HG02678 (cell line): ENCODE data around the gene HPSE.
A peak's percentile ranks its signal among the peaks of the same experiment; 100 is the strongest.
"Not testable (repeated sequence)": the region's sequence is repeated elsewhere in the genome, so short reads cannot be mapped to it uniquely, and the experiment has no call there.

ENCODE experiments used
- ATAC-seq: cut with Tn5 transposase; IDR thresholded peaks from one replicate; pipeline ENCODE4 v1.9.1; 2021; ENCODE audit warnings: mild to moderate bottlenecking, moderate library complexity; ENCODE audit not compliant: unreplicated experiment

HPSE gene

DNA sequence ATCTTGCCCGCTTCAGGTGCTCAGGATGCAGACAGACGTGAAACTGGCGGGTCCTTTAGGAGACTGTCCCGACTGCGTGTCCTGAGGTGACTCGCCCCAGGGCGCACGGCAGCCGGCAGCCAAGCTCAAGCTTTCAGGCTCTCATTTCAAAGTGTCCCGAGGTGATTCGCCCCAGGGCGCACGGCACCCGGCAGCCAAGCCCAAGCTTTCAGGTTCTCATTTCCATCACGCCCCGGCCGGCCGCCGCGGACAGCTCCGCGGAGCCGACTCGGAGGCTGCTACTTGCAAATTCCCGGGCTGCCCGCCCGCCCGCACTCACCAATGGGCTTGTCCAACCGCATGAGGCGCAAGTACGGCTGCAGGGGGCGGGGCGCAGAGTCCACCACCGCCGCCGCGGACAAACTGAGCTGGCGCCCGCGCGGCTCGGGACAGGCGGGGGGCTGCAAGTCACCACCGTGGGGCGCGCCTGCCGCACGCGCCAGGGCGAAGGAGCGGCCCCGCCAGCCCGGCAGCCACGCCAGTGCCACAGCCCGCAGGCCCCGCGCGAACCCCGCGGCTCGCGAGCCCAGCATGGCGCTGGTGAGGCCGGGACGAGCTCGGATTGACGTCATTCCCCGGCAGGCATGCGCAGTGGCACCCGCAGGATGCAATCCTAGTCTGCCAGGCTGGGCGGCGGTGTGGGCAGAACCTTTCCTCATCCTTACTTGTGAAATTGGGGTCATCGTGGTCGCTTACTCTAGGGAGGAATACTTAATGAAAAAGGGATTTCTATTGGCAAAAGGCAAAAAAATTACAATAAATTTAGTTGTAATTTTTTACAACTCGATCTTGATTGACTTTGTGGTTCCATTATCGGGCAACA lies 50.2 kb downstream of the HPSE start, which contains the start of gene COQ2:
Gene COQ2, minus strand, starts transcription at position 606 of the 862 bp plus-strand sequence. Its CDS starts 34 bp downstream, at position 572.
- ATAC-seq = peak; percentile 90

DNA sequence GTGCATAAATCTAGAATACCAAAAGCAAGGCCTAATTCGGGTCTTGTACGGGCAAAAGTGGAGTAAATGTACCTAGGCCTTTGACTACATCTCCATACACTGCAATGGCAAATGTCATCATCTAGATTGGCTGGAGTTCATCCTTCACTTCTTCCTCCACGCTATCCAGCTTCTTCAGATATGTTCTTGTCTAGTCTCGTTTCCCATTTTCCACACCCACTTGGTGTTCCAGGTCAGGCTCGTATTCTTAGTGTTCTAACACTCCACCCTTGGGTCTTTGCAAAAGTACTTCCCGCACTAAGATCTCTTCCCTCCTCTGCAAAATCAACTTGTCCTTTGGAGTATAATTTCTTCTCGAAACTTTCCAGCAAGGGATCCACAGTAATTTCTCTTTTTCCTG lies 51.5 kb downstream of the HPSE start:
- ATAC-seq = no peak

DNA sequence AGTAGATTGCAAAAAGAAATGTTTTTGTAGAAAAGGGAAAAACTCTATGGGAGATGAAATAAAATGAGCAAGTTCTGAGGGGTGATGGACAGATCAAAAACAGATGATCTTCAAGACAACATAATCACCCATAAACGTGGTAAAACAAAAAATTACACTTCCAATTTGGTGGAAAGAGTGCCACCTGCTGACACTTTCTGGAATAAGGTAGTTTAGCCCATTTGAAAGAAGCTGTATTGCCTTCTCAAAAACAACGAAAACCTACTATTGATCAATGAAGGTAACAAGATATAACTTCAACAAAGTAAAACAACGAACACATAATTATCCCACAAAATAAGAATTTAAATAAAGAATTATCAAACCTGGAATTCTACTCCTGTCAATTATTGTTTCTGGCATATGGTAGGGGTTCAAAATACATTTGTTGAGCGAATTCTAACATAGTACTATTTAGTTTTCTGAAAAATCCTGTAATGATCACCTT lies 52.6 kb downstream of the HPSE start:
- ATAC-seq = no peak

DNA sequence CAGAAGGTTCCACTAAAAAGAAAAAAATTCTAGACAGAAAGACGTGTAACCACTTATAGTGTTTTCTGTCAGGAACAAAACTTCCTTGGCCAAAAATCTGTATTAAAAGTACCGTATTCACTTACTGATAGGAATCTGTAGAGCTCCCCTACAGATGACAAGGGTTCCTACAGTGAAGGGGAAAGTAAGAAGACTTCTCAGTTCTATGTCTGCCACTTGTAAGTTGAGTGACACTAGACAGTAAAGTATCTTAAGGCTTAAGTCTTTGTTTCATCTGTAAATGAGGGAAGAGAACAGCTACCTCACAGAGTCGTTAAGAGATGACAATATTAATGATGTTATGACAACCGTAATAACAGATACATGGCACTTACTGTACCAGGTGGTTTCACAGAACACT lies 53.3 kb downstream of the HPSE start:
- no peak for ATAC-seq

DNA sequence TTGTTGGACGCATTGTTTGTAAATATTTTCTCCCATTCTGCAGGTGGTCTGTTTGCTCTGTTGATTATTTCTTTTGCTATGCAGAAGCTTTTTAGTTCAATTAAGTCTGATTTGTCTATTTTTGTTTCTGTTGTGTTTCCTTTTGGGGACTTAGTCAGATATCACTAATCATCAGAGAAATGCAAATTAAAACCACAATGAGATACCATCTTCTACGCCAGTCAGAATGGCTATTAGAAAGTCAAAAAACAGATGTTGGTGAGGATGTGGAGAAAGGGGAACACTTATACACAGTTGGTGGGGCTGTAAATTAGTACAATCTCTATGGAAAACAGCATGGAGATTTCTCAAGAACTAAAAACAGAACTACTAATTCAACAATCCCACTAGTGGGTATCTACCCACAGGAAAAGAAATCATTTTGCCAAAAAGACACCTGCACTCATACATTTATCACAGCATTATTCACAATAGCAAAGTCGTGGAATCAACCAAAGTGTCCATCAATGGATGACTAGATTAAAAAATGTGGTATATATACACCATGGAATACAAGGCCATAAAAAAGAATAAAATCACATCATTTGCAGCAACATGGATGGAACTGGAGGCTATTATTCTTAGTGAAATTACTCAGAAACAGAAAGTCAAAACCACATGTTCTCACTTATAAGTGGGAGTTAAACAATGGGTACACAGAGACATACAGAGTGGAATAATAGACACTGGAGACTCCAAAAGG lies 58.2 kb downstream of the HPSE start:
- peak; percentile 76 for ATAC-seq

DNA sequence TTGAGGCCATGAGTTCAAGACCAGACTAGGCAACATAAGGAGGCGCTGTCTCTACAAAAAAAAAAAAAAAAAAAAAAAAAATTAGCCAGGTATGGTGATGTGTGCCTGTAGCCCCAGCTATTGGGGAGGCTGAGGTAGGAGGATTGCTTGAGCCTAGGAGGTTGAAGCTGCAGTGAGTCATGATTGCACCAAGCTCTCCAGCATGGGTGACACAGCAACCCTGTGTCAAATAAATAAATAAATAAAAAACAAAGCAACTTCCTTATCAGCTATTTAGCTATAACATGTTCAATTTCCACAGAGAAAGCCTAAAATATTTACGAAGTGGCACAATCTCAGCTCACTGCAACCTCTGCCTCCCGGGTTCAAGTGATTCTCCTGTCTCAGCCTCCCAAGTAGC lies 60.7 kb downstream of the HPSE start:
- not testable (repeated sequence) for ATAC-seq

DNA sequence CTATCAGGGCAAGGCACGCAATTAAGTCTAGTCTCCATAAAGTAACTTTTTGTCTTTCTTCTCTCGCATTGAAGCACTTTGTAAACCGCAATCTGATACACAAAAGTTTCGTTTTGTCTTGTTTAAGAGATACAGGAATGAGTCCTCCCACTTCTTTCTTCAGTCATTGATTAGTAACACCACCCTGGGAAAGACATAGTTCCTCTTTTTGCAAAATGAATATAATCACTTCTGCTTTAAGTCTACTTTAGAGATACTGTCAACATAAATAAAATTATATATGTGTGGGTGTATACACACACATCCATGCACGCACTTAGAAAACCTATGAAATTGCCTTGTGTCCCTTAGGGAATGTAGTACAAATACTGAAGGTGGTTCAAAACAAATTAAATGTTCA lies 61.7 kb downstream of the HPSE start:
- ATAC-seq = peak; percentile 80

DNA sequence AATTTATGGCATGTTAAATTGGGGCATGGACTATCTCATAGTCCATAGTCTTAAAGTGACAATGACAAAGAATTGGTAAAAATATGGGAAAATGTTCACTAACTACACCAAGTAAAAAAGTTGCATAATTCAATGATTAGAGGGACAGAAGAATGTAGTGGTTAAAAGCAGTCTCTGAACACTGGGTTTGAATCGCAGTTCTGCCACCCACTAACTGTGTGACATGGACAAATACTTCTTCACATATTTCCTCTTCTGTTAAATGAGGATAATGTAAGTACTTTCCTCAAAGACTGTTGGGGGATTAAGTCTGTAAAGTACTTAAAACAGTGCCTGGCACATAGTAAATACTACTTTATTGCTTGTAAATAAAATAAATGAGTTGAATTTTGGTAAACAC lies 65.4 kb downstream of the HPSE start:
- ATAC-seq = no peak

DNA sequence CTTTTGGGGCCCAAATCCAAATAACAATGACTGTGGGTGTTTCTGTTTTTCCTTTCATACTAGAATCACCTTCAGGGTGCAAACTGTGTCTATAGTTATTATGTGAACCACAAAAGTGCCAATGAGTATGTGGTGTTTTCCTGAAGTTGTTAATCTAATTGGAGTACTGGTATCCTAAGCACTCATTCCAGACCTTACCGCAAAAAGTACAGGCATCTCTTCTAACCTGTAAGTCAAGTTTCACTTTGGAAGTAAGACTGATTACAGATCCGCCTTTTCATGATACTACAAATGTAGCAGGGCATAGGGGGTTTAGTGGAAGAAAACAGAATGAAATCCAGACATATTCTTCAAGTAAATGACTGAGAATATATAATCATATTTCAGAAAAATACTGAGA lies 66.2 kb downstream of the HPSE start:
- ATAC-seq = no peak

DNA sequence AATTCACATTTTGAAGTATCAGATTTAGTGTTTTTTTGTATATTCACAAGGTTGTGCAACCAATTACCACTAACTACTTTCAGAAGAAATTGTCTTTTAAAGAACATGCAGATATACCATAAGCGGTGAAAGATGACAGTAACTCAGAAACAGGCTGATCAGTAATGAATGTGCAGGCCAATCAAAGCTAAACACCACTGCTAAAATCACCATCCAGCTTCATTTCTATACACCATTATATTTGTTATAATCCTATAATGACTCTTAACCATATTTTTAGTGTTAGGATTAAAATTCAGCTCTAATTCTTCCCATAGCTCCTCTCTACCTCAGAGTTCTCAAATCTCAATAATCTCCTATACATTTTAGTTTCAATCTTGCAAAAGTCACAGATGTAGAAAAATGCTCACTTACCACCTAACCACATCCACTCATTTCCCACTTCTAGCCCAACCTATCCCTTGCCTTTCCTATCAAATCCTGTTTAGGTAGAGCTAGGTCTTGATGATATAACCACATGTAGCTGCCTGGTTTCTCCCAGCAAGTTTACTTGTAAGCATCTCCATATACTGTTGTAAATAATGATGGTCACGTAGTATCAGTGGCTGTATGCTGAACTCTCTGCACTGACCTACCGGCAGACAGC lies 66.7 kb downstream of the HPSE start:
- no peak for ATAC-seq

DNA sequence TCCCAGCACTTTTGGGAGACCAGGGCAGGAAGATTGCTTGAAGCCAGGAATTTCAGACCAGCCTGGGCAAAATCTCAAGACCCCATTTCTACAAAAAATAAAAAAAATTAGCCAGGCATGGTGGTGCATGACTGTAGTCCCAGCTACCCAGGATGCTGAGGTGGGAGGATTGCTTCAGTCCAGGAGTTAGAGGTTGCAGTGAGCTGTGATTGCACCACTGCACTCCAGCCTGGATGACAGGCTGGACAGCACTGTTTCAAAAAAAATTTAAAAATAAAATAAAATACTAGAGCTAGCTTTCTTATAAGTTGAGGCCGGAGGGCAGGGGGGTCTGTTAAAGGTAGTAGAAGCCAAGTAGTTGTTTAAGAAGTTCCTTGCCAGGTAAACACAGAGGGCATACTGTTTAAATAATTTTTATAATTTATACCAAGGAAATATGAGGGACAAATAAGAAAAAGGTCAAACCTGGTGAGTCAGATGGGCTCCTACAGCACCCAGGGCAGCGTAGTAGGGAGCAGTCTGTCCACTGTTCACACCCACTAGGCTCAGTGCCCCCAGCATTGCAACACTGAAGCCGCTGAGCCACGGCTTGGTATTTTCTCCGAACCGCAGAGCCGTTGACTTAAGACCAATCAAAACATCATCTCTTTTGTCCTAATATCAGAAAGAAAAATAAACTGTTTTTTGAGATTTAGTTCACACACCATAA lies 67.4 kb downstream of the HPSE start:
- no peak for ATAC-seq

DNA sequence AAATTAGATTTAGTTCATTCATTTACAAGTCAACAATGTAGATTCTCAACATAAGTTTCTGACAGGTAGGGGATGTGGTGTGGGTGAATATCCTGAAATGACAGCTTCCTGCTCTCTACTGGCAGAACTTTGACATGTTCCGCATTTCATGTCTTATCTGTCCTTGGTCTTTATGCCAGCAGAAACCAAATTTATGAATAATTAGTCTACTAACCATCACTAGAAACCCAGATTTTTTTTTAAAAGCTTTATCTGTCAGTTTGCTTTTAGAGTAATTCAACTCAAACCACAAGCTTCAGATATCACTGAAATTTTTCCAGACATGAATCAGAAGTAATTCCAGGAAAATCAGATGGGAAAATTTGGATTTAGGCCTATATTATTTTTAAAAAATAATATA lies 68.0 kb downstream of the HPSE start:
- peak; percentile 62 for ATAC-seq

DNA sequence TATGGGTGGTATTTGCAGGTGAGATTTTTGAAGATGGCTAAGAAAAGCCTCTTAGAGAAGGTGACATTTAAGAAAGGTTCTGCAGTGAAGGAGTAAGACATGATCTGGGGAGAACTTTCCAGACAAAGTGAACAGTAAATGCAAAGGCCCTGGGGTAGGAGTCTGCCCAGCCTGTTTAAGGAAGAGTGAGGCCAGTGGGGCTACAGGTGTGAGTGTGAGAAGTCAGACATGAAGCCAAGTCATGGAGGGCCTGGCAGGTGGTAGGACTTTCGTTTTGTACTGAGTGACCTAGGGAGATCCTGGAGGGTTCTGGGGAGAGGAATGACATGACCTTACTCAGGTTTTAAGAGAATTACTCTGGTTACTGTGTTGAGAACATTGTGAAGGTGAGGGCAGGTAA lies 71.5 kb downstream of the HPSE start:
- ATAC-seq = no peak

DNA sequence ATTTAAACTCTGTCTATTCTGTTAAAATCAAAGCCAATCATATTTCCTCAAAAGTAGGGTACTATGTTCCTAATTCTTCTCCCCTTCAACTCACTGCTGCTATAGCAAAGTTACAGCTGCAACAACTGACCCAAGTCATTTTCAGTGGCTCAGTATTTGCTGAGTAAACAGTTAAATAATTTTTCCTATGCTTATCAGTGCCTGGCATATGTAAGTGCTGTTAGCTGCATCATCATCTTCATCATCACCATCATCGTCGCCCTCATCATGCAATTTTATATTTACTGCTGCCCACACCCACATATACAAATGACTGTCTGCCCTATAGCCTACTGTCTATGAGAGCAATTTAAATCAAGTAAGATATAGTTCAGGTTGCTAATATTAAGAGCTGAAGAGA lies 72.0 kb downstream of the HPSE start:
- ATAC-seq = no peak

DNA sequence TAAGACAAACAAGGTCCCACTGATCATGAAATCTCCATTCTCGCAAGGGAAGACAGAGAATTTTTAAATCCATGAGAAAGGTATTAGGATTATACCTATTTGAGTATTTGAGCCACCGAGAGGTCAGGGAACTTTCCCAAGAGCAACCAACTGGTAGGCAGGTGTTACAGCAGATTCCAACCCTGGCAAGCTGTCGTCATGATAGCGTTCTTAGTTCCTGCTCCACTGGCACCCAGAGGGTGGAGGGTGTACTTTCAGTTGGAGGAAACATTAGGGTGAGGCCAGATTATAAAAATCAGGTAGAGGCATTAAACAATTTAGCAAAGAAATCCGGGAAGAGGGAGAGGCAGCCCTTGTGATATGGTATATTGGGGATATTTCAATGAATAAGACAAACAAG lies 73.3 kb downstream of the HPSE start:
- no peak for ATAC-seq

DNA sequence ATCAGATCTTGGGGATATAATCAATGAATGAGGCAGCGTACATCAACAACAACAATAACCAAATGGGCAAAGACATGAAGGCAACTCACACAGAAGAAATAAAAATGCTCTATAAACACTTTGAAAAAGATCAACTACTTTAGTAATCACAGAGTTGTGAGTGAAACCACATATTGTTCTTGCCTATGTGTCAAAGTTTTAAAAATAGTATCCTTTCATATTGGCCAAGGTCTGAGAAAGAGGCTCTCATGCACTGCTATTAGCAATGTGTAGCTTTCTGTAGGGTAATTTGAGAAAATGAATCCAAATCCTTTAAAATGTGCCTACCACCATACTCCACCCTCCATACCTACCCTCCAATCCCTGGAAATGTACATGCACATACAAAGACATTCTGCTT lies 75.1 kb downstream of the HPSE start:
- no peak for ATAC-seq

DNA sequence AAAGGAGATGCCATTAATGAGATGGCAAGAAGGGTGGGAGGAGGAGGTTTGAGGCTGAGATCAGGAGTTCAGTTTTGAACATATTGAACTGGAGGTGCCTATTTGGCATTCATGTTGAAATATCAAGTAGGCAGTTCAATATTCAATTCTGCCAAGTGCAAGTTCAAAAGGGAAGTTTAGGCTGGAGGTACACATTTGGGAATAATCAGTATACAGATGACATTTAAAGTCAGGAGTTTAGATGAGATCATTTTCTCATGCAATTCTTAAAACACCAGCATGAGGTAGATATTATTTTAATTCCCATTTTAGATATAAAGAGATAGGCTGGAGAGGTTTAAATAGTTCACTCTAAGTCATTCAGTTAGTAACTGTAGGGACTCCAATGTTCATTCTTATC lies 76.2 kb downstream of the HPSE start:
- ATAC-seq = no peak

DNA sequence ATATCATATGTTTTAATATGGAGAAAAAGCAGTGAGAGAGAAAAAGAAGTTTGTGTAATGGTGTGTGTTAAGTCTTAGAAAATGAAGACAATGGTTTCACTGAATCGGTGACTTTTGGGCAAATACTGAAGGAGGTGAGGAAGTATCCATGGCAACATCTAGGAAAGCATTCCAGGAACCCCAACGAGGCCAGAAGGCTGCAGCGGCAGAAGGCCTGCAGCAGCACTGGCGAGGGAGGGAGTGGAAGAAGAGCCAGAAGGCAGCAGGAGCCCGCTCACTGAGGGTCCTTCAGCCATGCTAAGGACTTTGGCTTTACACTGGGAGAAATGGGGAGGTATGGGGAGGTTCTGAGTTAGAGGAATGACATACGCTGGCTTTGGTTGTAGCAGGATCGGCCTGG lies 76.8 kb downstream of the HPSE start:
- ATAC-seq = no peak

DNA sequence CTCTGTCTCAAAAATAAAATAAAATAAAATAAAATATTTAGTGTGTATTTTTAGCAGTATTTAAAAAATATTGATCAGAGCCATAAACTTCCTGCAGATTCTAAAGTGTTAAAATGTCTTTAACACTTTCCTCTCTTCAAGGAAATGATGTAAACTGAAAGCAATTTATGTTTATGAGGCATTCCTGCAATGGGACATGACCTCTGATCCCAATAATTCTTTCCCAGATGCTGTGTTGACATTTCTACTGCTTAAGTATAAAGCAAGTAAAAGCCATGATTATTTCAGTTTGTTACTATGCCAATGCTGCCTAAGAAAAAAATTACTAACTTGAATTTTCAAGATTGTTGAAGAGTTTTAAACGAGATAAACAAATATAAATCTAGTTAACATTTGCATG lies 79.1 kb downstream of the HPSE start:
- no peak for ATAC-seq

DNA sequence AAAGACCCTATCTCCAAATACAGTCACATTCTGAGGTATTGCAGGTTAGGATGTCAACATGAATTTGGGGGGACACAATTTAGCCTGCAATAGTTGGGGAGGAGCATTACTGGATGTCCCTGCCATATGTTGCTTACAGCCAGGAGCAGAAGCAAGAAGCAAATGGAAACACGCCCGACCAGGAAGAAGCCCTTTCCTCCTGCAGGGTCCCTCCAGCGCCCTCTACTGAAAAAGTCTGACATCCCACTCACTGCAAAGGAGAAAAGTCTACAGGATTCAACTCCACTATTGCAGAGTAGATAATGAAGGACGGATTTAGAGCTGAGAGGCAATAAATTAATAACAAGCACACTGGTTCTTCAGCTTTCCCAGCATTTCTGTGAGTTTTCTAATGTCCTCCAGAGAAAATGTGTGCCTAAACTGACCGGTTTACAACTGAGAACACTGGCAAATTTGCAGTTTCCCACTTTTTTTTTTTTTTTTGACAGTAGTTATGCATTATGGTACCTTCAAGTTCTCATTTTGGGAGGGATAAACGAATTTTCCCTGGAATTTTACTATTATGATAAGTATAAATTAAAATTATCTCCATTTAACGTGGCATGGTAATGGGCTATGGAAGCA lies 81.8 kb downstream of the HPSE start:
- peak; percentile 57 for ATAC-seq

DNA sequence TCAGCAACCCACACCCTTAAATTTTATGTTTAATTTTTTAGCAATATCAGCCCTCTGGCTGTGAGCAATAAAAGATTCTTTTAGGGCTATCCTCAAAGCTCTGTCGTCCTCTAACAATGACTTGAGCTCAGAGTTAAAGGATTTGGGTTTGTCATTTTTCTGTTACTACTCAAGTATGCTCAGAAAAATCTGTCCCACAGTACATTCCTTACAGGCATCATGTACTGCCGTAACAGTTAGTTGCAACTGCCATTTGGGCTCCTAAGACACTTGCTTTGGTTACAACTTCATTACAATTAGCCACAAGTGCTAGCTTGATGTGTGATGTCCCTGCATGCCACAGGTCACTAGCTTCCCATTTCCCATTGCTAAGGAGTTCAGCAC lies 83.2 kb downstream of the HPSE start:
- ATAC-seq = no peak
